PC-3 (cell line): Measurements from ENCODE around the gene TNFRSF11A. TPM values are rescaled to one million over a fixed set of nuclear protein-coding genes. Genes with fewer than 3 reads are reported as not detected.

Source experiments
- ATAC-seq: fragments of 200-7000 bp; cut with Tn5 transposase; 2 replicates; pipeline ENCODE4 v1.9.1; 2020; ENCODE audit warnings: mild to moderate bottlenecking, moderate library complexity
- BruUV-seq: library from RNA; stranded (reverse); fragments of 400-500 nt; replicated peaks from 2 replicates; lab custom pipeline; 2021; lab: Mats Ljungman, UMichigan
- CTCF ChIA-PET: fragments of 300-600 bp; sonication (Branson Sonifier 250); formaldehyde crosslinking; loops from one replicate; lab custom pipeline; 2022; ENCODE audit warnings: antibody characterized with exemption; lab: Charles Lee
- POLR2A ChIA-PET: fragments of 300-600 bp; sonication (Branson Sonifier 250); formaldehyde crosslinking; loops from one replicate; lab custom pipeline; 2022; ENCODE audit warnings: antibody characterized with exemption; ENCODE audit not compliant: unreplicated experiment; lab: Charles Lee
- DNase-seq: peaks from one replicate; pipeline ENCODE4 v3.0.0-alpha.2; 2015
- H2AFZ ChIP-seq: fragments of 300-600 bp; sonication (generic); 2 replicates; pipeline ENCODE4 v1.6.0; 2016; ENCODE audit warnings: antibody characterized with exemption, low read length
- H3F3A ChIP-seq: fragments of 300-600 bp; sonication (generic); one replicate; pipeline ENCODE4 v1.6.0; 2017; ENCODE audit warnings: antibody characterized with exemption, low read length, control low read depth, mild to moderate bottlenecking; ENCODE audit not compliant: unreplicated experiment
- H3K27ac ChIP-seq: fragments of 300-600 bp; sonication (generic); 2 replicates; pipeline ENCODE4 v1.5.1; 2016; ENCODE audit warnings: mild to moderate bottlenecking, low read length
- H3K27me3 ChIP-seq: fragments of 300-600 bp; sonication (generic); 2 replicates; pipeline ENCODE4 v1.6.1; 2016; ENCODE audit warnings: low read length, mixed read lengths
- H3K36me3 ChIP-seq: fragments of 300-600 bp; sonication (generic); 2 replicates; pipeline ENCODE4 v1.6.1; 2016; ENCODE audit warnings: low read depth, mixed run types, low read length, mixed read lengths
- H3K4me1 ChIP-seq: fragments of 300-600 bp; sonication (generic); 2 replicates; pipeline ENCODE4 v1.5.1; 2016; ENCODE audit warnings: low read length; ENCODE audit not compliant: insufficient read depth
- H3K4me2 ChIP-seq: fragments of 300-600 bp; sonication (generic); 2 replicates; pipeline ENCODE4 v1.6.0; 2016; ENCODE audit warnings: low read length
- H3K4me3 ChIP-seq: fragments of 300-600 bp; sonication (generic); 2 replicates; pipeline ENCODE4 v1.5.1; 2016; ENCODE audit warnings: mild to moderate bottlenecking, low read length, mixed read lengths
- H3K79me2 ChIP-seq: fragments of 300-600 bp; sonication (generic); 2 replicates; pipeline ENCODE4 v1.6.1; 2017; ENCODE audit warnings: low read length, mixed read lengths
- H3K9ac ChIP-seq: fragments of 300-600 bp; sonication (generic); 2 replicates; pipeline ENCODE4 v1.6.0; 2016; ENCODE audit warnings: mild to moderate bottlenecking, low read length
- H3K9me2 ChIP-seq: fragments of 300-600 bp; sonication (generic); replicated peaks from 2 replicates; pipeline ENCODE4 v1.6.1; 2016; ENCODE audit warnings: mixed run types, low read length, mixed read lengths
- H3K9me3 ChIP-seq: fragments of 300-600 bp; sonication (generic); 2 replicates; pipeline ENCODE4 v1.6.1; 2016; ENCODE audit warnings: low read length, mixed read lengths
- H4K20me1 ChIP-seq: fragments of 300-600 bp; sonication (generic); 2 replicates; pipeline ENCODE4 v1.6.1; 2016; ENCODE audit warnings: low read length, mixed read lengths
- EZH2 ChIP-seq: fragments of 300-600 bp; sonication (generic); IDR thresholded peaks from one replicate; pipeline ENCODE4 v1.6.1; 2017; ENCODE audit warnings: antibody characterized with exemption, mild to moderate bottlenecking, low read length; ENCODE audit not compliant: unreplicated experiment
- EZH2phosphoT487 ChIP-seq: fragments of 300-600 bp; sonication (generic); IDR thresholded peaks from 2 replicates; pipeline ENCODE4 v1.6.1; 2018; ENCODE audit warnings: mild to moderate bottlenecking, antibody characterized with exemption, low read length, borderline replicate concordance
- intact Hi-C: fragments of 100-400 bp; cut with micrococcal nuclease; formaldehyde crosslinking; loops from 2 replicates; pipeline ENCODE4 v1.9.0; 2023
- total RNA-seq: library from RNA; depleted of rRNA; stranded (reverse); fragments of >200 nt; gene quantifications from 2 replicates; pipeline ENCODE4 v1.2.3, GENCODE V29; 2014
- TF ChIP-seq, protein P1 (sequence below): fragments of 300-600 bp; sonication (generic); conservative IDR thresholded peaks from 2 replicates; pipeline ENCODE4 v1.5.1; 2017; ENCODE audit warnings: antibody characterized with exemption, low read depth, mild to moderate bottlenecking, low read length

Gene TNFRSF11A
- total RNA-seq, 1 experiment from 2014 or later = 26.5 TPM

DNA sequence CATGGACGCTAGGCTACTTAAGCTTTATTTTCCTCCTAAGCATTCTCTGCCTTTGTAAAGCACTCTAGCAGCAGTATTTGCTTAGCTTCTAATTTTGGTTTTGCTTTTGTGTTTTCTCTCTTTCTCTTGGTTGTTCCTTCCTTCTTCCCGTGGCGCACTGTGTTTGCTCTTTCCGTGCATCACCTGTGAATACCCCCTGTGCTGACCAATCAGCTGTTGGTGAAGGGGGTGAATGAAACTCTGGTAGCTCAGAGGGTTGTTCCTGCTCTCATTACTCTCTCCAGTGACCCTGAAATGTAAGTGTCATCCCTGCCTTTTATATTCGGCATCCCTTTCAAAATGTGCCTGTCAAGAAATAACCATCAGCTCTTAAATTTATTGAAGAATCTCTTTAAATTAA is 45.5 kb upstream of the TNFRSF11A start:
- DNase-seq (no peak), ATAC-seq (no peak)
- ChIA-PET CTCF (no interaction called here), POLR2A (no interaction called here)
- Histone ChIP-seq H2AFZ (no peak overlapping the region), H3F3A (peaks cover 5% of the 10 kb centered on the region), H3K4me2 (no peak overlapping the region), H3K9me3 (no peaks in the 10 kb centered on the region), H3K4me1 (peaks cover 29% of the 10 kb centered on the region), H4K20me1 (no peaks in the 10 kb centered on the region), H3K79me2 (no peaks in the 10 kb centered on the region), H3K4me3 (no peak overlapping the region), H3K27ac (no peak overlapping the region), H3K27me3 (no peaks in the 10 kb centered on the region), H3K9me2 (no peaks in the 10 kb centered on the region), H3K36me3 (peaks cover 7% of the 10 kb centered on the region; the same call in 1 of the 2 replicates), H3K9ac (no peak overlapping the region)
- intact Hi-C loops = no loop called here
- no peak for TF ChIP-seq EZH2phosphoT487
- BruUV-seq = no TSS peak

DNA sequence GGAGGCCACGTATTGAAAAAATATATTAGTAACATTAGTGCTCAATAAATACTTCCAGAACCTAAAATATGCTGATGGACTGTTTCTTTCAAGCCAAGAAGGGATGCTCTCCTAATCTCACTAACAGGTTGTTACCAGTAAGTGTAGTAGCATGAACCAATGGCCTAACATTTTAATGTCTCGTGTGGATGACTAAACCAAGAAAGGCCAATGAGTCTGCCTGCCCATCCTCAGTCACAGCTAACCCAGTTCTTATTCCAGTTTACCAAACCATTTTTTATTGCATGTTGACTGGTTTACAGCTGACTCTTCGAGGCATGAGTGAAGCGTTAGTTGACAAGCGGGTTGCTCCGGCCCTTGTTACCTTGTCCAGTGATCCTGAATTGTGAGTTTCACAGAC is 45.1 kb upstream of the TNFRSF11A start:
- H3K36me3 ChIP-seq = peaks cover 7% of the 10 kb centered on the region; the same call in 1 of the 2 replicates
- no peak overlapping the region for H2AFZ ChIP-seq
- no peaks in the 10 kb centered on the region for H3K79me2 ChIP-seq
- H3K9ac ChIP-seq = no peak overlapping the region
- peaks cover 5% of the 10 kb centered on the region for H3F3A ChIP-seq
- no peak overlapping the region for H3K4me2 ChIP-seq
- POLR2A ChIA-PET = no interaction called here
- ATAC-seq = no peak
- peaks cover 29% of the 10 kb centered on the region for H3K4me1 ChIP-seq
- no peak overlapping the region for H3K4me3 ChIP-seq
- H3K9me2 ChIP-seq = no peaks in the 10 kb centered on the region
- CTCF ChIA-PET = no interaction called here
- no peaks in the 10 kb centered on the region for H3K9me3 ChIP-seq
- TF ChIP-seq EZH2 (no peak), EZH2phosphoT487 (no peak)
- TF ChIP-seq, protein P1, sequence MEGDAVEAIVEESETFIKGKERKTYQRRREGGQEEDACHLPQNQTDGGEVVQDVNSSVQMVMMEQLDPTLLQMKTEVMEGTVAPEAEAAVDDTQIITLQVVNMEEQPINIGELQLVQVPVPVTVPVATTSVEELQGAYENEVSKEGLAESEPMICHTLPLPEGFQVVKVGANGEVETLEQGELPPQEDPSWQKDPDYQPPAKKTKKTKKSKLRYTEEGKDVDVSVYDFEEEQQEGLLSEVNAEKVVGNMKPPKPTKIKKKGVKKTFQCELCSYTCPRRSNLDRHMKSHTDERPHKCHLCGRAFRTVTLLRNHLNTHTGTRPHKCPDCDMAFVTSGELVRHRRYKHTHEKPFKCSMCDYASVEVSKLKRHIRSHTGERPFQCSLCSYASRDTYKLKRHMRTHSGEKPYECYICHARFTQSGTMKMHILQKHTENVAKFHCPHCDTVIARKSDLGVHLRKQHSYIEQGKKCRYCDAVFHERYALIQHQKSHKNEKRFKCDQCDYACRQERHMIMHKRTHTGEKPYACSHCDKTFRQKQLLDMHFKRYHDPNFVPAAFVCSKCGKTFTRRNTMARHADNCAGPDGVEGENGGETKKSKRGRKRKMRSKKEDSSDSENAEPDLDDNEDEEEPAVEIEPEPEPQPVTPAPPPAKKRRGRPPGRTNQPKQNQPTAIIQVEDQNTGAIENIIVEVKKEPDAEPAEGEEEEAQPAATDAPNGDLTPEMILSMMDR = no peak
- BruUV-seq = no TSS peak
- intact Hi-C loops = loop anchor here (5.0 kb wide), 1 partner anchor 117 kb away; no protein-coding TSS in a partner anchor
- no peaks in the 10 kb centered on the region for H4K20me1 ChIP-seq
- peak; percentile 27 for DNase-seq
- no peak overlapping the region for H3K27ac ChIP-seq
- H3K27me3 ChIP-seq = no peaks in the 10 kb centered on the region

DNA sequence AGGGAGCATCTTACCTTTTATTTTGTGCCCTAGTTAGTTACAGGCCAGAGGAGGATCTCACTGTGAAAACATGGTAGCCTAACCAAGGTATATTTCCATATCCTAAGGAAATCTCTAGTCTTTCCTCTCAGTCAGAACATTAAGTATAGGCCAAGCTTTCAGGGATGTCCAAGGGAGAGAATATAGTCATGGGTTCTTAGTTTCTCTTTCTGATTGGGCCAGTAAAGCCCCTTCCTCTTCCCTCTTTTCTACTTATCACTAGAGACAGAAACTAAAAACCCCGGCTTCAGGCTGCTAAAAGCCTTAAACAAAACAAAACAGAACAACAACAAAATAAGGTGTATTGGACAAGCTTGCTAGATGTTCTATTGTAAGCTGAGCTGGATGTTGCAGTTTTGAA is 44.3 kb upstream of the TNFRSF11A start:
- POLR2A ChIA-PET = no interaction called here
- no TSS peak for BruUV-seq
- intact Hi-C loops = loop anchor here (5.0 kb wide), 1 partner anchor 117 kb away; no protein-coding TSS in a partner anchor
- H3K4me2 ChIP-seq = peak overlapping the region; percentile 77
- no peak overlapping the region for H3K4me3 ChIP-seq
- CTCF ChIA-PET = interaction anchor here (0.8 kb wide), 1 partner anchor 145 kb away, joined by 3 read pairs; no protein-coding TSS in a partner anchor
- TF ChIP-seq EZH2phosphoT487 (no peak), EZH2 (no peak)
- TF ChIP-seq, protein P1 = no peak
- no peak overlapping the region for H2AFZ ChIP-seq
- no peaks in the 10 kb centered on the region for H3K9me2 ChIP-seq
- peaks cover 5% of the 10 kb centered on the region for H3F3A ChIP-seq
- no peaks in the 10 kb centered on the region for H4K20me1 ChIP-seq
- DNase-seq (no peak), ATAC-seq (no peak)
- H3K79me2 ChIP-seq = no peaks in the 10 kb centered on the region
- H3K9ac ChIP-seq = no peak overlapping the region
- no peaks in the 10 kb centered on the region for H3K27me3 ChIP-seq
- peaks cover 29% of the 10 kb centered on the region for H3K4me1 ChIP-seq
- no peak overlapping the region for H3K27ac ChIP-seq
- peaks cover 7% of the 10 kb centered on the region; the same call in 1 of the 2 replicates for H3K36me3 ChIP-seq
- H3K9me3 ChIP-seq = no peaks in the 10 kb centered on the region
